ENCODE data around the gene RASA3. TPM values are rescaled to one million over a fixed set of nuclear protein-coding genes. Genes with fewer than 3 reads are reported as not detected.

RASA3 gene
- total RNA-seq, 1 experiment from 2014 or later = 0.56 TPM

DNA sequence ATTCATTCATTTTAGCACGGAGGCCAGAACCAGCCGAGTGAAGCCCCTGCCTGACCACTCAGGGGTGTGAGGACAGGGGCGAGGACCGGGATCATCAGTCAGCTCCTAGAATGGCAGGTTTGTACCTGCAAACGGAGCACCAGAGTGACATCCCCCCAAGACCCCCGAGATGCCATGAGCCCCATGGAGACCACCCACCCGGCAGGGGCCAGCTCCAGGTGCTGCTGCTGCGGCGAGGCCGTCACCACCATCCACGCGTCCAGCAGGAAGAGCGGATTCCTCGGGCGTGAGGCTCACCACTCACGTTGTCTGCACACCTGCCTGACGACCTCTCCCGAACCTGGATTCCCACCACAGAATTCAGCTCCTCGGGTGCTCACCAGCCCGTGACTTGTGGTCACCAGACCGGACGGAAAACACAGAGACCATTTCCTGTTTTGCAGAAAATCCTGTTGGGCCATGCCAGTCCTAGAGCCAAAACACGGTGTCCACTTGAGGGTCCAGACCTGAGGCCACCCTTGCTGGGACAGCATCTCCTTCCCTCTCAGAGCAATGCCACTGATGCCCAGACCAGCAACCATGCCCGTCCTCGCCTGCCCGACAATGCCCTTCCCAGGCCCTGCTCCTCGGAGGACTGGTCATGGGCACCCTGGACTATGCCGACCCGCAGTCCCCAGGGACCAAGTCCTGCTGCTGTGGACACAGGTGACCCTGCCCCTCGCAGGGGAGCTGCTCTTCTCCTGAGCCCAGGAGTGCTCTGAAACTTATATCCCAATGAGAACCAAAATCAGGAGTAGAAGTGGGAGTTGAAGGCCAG is 74.2 kb downstream of the RASA3 start:
- Histone ChIP-seq H3K4me3 (ENCODE audit: low read length) (no peak overlapping the region), H4K20me1 (ENCODE audit: insufficient read depth, low read depth, low read length) (no peaks in the 10 kb centered on the region), H2AFZ (ENCODE audit: low read length) (no peak overlapping the region), H3K9me3 (ENCODE audit: low read length) (no peaks in the 10 kb centered on the region), H3K9ac (ENCODE audit: low read length) (no peak overlapping the region), H3K4me2 (ENCODE audit: low read depth, low read length, poor library complexity, severe bottlenecking) (no peak overlapping the region), H3K79me2 (ENCODE audit: low read length) (no peaks in the 10 kb centered on the region), H3K4me1 (ENCODE audit: low read length) (no peaks in the 10 kb centered on the region), H3K27me3 (ENCODE audit: low read length) (no peaks in the 10 kb centered on the region), H3K36me3 (ENCODE audit: insufficient read depth, low read length) (no peaks in the 10 kb centered on the region), H3K9me2 (replicated peaks; ENCODE audit: insufficient read depth, low read length) (no peaks in the 10 kb centered on the region), H3K27ac (ENCODE audit: low read length) (no peak overlapping the region)
- no peak for DNase-seq

DNA sequence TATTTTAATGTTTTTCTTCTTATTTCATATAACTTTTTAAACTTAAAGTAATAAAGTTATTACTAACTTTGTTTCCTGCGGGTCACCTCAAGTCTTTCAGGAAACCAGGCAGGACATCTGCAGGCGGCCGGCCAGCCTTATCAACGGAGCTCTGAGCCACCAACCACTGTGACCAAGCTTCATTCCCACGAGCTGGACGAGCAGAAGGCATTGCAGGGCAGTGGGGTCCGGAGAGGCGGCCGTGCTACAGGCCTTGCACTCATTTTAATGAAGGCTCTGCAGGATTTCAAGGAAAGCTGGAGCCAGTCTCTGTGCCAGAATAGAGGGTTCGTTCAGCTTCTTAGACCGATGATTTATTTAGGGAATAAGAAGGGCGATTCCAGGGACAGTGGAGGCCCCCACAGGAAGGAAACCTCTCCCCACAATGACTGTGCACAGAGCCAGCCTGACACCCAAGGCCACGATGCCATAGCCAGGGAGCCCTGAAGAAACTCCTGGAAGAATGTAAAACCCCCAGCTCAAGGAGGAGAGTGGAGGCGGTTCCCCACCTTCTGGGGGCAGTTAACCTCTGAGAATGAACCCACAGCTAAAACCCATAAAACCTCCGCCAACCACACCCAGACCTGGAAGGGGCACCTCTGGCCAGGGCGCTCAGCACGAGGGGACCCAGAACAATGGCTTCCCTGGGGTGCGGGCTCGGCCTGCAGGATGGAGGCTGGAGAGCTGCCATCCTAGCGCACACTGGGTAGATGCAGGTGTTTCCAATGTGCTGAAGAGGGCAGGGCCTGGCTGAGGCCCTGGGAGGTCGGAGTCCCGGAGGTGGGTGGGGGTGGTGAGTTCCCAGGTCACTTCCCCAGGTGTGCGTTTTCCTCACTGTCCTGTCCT is 75.0 kb downstream of the RASA3 start:
- H3K4me2 ChIP-seq (ENCODE audit: low read depth, low read length, poor library complexity, severe bottlenecking) = no peak overlapping the region

DNA sequence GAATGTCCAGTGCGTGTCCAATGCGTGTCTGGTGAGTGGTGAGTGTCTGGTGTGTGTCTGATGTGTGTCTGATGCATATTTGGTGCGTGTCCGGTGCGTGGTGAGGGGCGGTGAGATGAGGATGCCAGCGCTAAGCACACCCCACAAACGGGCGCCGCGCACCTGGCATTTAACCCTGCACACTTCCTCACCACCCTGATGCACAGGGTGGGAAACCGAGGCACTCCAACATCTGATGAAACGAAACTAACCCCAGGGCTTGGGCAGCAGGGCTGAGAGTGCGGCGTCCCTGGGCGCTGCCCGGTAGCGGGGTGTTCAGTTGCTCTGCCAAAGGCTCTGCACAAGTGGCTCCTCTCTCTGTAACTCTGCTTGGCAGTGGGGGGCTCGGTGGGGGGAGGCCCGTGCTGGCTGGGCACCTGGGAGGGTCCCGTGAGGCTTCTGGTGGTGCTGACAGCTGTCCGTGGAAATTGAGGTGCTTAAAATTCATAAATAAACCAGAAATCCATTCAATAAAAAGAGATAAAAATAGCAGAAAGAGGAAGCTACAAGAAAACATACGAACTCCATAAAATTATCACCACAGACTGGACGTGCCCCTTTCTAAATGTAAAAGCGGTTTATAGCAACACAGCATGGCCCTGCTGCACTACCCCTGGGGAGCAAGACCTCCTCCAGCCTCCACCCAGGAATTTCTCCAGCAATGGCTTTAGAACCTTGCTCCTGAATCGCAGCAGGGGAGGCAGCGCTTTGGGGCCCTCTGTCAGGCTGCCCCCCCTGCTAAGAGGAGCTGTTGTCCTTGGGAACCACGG is 76.0 kb downstream of the RASA3 start:
- Histone ChIP-seq H3K36me3 (ENCODE audit: insufficient read depth, low read length) (no peaks in the 10 kb centered on the region), H3K79me2 (ENCODE audit: low read length) (no peaks in the 10 kb centered on the region), H3K9ac (ENCODE audit: low read length) (no peak overlapping the region), H3K27ac (ENCODE audit: low read length) (no peak overlapping the region), H3K4me2 (ENCODE audit: low read depth, low read length, poor library complexity, severe bottlenecking) (no peak overlapping the region), H4K20me1 (ENCODE audit: insufficient read depth, low read depth, low read length) (no peaks in the 10 kb centered on the region), H2AFZ (ENCODE audit: low read length) (no peak overlapping the region), H3K9me2 (replicated peaks; ENCODE audit: insufficient read depth, low read length) (no peaks in the 10 kb centered on the region), H3K4me3 (ENCODE audit: low read length) (no peak overlapping the region), H3K27me3 (ENCODE audit: low read length) (no peaks in the 10 kb centered on the region), H3K9me3 (ENCODE audit: low read length) (no peaks in the 10 kb centered on the region), H3K4me1 (ENCODE audit: low read length) (no peaks in the 10 kb centered on the region)
- DNase-seq = no peak

More for the DNA sequence above, 75.0 kb downstream of the RASA3 start:
- Histone ChIP-seq H3K27me3 (ENCODE audit: low read length) (no peaks in the 10 kb centered on the region), H2AFZ (ENCODE audit: low read length) (no peak overlapping the region), H3K36me3 (ENCODE audit: insufficient read depth, low read length) (no peaks in the 10 kb centered on the region), H3K9ac (ENCODE audit: low read length) (no peak overlapping the region), H3K4me3 (ENCODE audit: low read length) (no peak overlapping the region), H3K9me3 (ENCODE audit: low read length) (no peaks in the 10 kb centered on the region), H3K9me2 (replicated peaks; ENCODE audit: insufficient read depth, low read length) (no peaks in the 10 kb centered on the region), H3K4me1 (ENCODE audit: low read length) (no peaks in the 10 kb centered on the region), H4K20me1 (ENCODE audit: insufficient read depth, low read depth, low read length) (no peaks in the 10 kb centered on the region), H3K27ac (ENCODE audit: low read length) (no peak overlapping the region), H3K79me2 (ENCODE audit: low read length) (no peaks in the 10 kb centered on the region)
- DNase-seq = no peak

DNA sequence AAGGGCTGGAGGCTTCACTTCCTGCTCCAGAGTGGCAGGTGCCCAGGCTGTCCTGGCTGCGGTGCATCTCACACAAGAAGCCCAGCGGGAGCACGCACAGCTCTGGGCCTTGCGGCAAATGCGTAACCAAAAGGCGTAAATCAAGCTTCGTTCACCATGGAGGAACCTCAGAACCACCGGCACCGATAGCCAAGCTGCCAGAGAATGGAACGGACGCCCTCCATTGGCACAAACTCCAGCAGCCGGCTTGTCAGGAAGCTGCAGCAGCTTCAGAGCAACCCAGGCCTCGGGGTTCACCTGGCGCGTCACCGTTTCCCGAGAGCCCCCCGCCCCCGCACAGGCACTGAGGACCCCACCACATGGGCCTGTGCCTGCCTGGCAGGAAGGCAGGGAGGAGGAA is 76.7 kb downstream of the RASA3 start:
- no peak overlapping the region for H3K4me3 ChIP-seq (ENCODE audit: low read length)
- no peaks in the 10 kb centered on the region for H3K79me2 ChIP-seq (ENCODE audit: low read length)
- no peak overlapping the region for H3K27ac ChIP-seq (ENCODE audit: low read length)
- no peak for DNase-seq
- H2AFZ ChIP-seq (ENCODE audit: low read length) = no peak overlapping the region
- no peak overlapping the region for H3K4me2 ChIP-seq (ENCODE audit: low read depth, low read length, poor library complexity, severe bottlenecking)
- no peaks in the 10 kb centered on the region for H3K36me3 ChIP-seq (ENCODE audit: insufficient read depth, low read length)
- no peaks in the 10 kb centered on the region for H3K9me2 ChIP-seq (replicated peaks; ENCODE audit: insufficient read depth, low read length)
- no peaks in the 10 kb centered on the region for H3K9me3 ChIP-seq (ENCODE audit: low read length)
- H3K27me3 ChIP-seq (ENCODE audit: low read length) = no peaks in the 10 kb centered on the region
- no peaks in the 10 kb centered on the region for H4K20me1 ChIP-seq (ENCODE audit: insufficient read depth, low read depth, low read length)
- no peaks in the 10 kb centered on the region for H3K4me1 ChIP-seq (ENCODE audit: low read length)
- no peak overlapping the region for H3K9ac ChIP-seq (ENCODE audit: low read length)

DNA sequence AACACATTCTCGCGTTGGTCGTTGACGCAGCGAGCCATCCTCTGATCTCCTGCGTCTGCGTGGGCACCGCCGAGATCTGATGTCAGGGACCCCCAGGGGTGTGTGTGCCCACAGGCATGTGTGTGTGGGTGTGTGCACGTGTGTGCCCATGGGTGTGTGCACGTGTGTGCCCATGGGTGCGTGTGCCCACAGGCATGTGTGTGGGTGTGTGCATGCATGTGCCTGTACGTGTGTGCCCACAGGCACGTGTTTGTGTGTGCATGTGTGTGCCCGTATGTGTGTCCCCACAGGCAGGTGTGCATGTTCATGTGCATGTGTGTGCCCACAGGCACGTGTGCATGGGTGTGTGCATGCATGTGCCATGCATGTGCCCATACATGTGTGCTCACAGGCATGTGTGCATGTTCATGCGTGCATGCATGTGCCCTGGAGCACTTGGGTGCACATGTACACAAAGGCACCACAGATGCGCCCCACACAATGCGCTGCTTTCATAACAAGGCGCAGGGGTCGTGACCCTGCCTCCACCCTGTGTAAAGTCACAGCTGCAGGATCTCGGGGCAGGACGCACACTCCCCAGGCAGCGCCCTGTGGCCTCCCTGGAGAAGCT is 77.5 kb downstream of the RASA3 start:
- Histone ChIP-seq H3K27me3 (ENCODE audit: low read length) (no peaks in the 10 kb centered on the region), H4K20me1 (ENCODE audit: insufficient read depth, low read depth, low read length) (no peaks in the 10 kb centered on the region), H2AFZ (ENCODE audit: low read length) (no peak overlapping the region), H3K36me3 (ENCODE audit: insufficient read depth, low read length) (no peaks in the 10 kb centered on the region), H3K79me2 (ENCODE audit: low read length) (no peaks in the 10 kb centered on the region), H3K27ac (ENCODE audit: low read length) (no peak overlapping the region), H3K4me2 (ENCODE audit: low read depth, low read length, poor library complexity, severe bottlenecking) (no peak overlapping the region), H3K9me2 (replicated peaks; ENCODE audit: insufficient read depth, low read length) (no peaks in the 10 kb centered on the region), H3K4me3 (ENCODE audit: low read length) (no peak overlapping the region), H3K9ac (ENCODE audit: low read length) (no peak overlapping the region), H3K4me1 (ENCODE audit: low read length) (no peaks in the 10 kb centered on the region), H3K9me3 (ENCODE audit: low read length) (no peaks in the 10 kb centered on the region)
- no peak for DNase-seq

DNA sequence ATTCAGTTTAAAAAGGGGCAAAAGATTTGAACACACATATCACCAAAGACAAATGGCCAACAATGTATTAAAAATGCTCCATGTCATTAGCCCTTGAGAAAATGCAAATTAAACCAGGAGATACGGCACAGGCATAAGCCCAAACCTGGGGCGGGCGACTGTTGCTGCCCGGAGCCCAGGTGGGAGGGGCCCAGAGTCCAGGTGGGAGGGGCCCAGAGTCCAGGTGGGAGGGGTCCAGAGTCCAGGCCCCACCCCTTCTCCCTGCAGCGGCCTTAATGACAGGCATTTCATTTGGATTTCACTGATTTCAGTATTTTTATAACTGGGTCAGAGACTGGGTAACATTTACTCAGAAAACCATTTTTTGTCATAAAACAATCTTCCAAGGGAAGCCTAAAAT is 78.2 kb downstream of the RASA3 start:
- H3K27ac ChIP-seq (ENCODE audit: low read length) = no peak overlapping the region
- no peaks in the 10 kb centered on the region for H3K36me3 ChIP-seq (ENCODE audit: insufficient read depth, low read length)
- no peak overlapping the region for H3K9ac ChIP-seq (ENCODE audit: low read length)
- H3K79me2 ChIP-seq (ENCODE audit: low read length) = no peaks in the 10 kb centered on the region
- H3K9me3 ChIP-seq (ENCODE audit: low read length) = no peaks in the 10 kb centered on the region
- H2AFZ ChIP-seq (ENCODE audit: low read length) = no peak overlapping the region
- H3K4me2 ChIP-seq (ENCODE audit: low read depth, low read length, poor library complexity, severe bottlenecking) = no peak overlapping the region
- H3K4me3 ChIP-seq (ENCODE audit: low read length) = no peak overlapping the region
- no peaks in the 10 kb centered on the region for H4K20me1 ChIP-seq (ENCODE audit: insufficient read depth, low read depth, low read length)
- no peaks in the 10 kb centered on the region for H3K9me2 ChIP-seq (replicated peaks; ENCODE audit: insufficient read depth, low read length)
- no peak for DNase-seq
- H3K27me3 ChIP-seq (ENCODE audit: low read length) = no peaks in the 10 kb centered on the region
- no peaks in the 10 kb centered on the region for H3K4me1 ChIP-seq (ENCODE audit: low read length)

DNA sequence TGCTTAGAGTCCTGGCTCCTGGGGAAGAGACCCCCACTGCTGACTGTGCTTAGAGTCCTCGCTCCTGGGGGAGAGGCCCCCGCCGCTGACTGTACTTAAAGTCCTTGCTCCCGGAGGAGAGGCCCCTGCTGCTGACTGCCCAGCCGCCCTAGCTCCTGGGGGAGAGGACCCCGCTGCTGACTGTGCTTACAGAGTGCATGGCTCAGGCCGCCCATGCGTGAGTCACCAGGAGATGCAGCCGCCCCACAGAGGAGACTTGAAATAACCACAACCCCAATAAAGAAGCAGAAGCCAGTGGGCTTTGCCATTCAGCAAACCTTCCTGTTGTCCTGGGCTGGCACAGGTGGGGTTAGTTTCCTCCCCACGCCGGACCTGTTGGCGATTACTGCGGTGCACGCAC is 79.4 kb downstream of the RASA3 start:
- Histone ChIP-seq H3K4me1 (ENCODE audit: low read length) (no peaks in the 10 kb centered on the region), H3K9me3 (ENCODE audit: low read length) (no peaks in the 10 kb centered on the region), H3K27ac (ENCODE audit: low read length) (no peak overlapping the region), H3K36me3 (ENCODE audit: insufficient read depth, low read length) (no peaks in the 10 kb centered on the region), H3K9ac (ENCODE audit: low read length) (no peak overlapping the region), H3K4me2 (ENCODE audit: low read depth, low read length, poor library complexity, severe bottlenecking) (no peak overlapping the region), H3K4me3 (ENCODE audit: low read length) (no peak overlapping the region), H4K20me1 (ENCODE audit: insufficient read depth, low read depth, low read length) (no peaks in the 10 kb centered on the region), H3K79me2 (ENCODE audit: low read length) (no peaks in the 10 kb centered on the region), H3K9me2 (replicated peaks; ENCODE audit: insufficient read depth, low read length) (no peaks in the 10 kb centered on the region), H3K27me3 (ENCODE audit: low read length) (no peaks in the 10 kb centered on the region), H2AFZ (ENCODE audit: low read length) (no peak overlapping the region)
- no peak for DNase-seq
